A549 (cell line): Measurements from ENCODE around the gene HMGCS1. TPM values are rescaled to one million over a fixed set of nuclear protein-coding genes. Genes with fewer than 3 reads are reported as not detected.
"Not testable (repeated sequence)": the region's sequence is repeated elsewhere in the genome, so short reads cannot be mapped to it uniquely, and the experiment has no call there.

ENCODE experiments used
- ATAC-seq, 2 experiments: fragments of 200-7000 bp in 1 of 2; fragments of >200 bp in 1 of 2; cut with Nextera tagmentation in 1 of 2; cut with Tn5 transposase in 1 of 2; 3 replicates each; pipeline versions ENCODE4 v1.8.0 to v1.9.1; 2018 to 2020; ENCODE audit warnings: mild to moderate bottlenecking in 1 of 2, moderate library complexity in 1 of 2
- CTCF ChIA-PET: fragments of 300-600 bp; sonication (Branson Sonifier 250); formaldehyde crosslinking; extraction: SDS; loops from one replicate; lab custom pipeline; 2021; ENCODE audit warnings: antibody characterized with exemption, inconsistent platforms; lab: Yijun Ruan, JAX
- POLR2A ChIA-PET: fragments of 350-600 bp; formaldehyde crosslinking; extraction: SDS; loops from one replicate; lab custom pipeline; 2021; ENCODE audit warnings: antibody characterized with exemption, inconsistent platforms; lab: Yijun Ruan, JAX
- DNase-seq, 2 experiments: peaks; one replicate each; pipeline versions ENCODE4 v3.0.0 to v3.0.0-alpha.2; 2011 to 2016; ENCODE audit warnings: low read depth in 1 of 2, low spot score in 1 of 2
- FAIRE-seq: peaks from 2 replicates; lab custom pipeline; 2011; peaks lifted over from hg19 to GRCh38; lab: Jason Lieb, UNC
- H3K27ac ChIP-seq, 2 experiments: fragments of >200 bp; sonication (Bioruptor Twin); formaldehyde crosslinking; 3 replicates each; pipeline ENCODE4 v1.5.1; 2016 to 2017
- H3K4me1 ChIP-seq: fragments of >200 bp; sonication (Bioruptor Twin); formaldehyde crosslinking; 3 replicates; pipeline ENCODE4 v1.6.1; 2016
- H3K4me2 ChIP-seq: fragments of >200 bp; sonication (Bioruptor Twin); formaldehyde crosslinking; 3 replicates; pipeline ENCODE4 v1.6.1; 2016
- H3K4me3 ChIP-seq: fragments of >200 bp; sonication (Bioruptor Twin); formaldehyde crosslinking; 3 replicates; pipeline ENCODE4 v1.5.1; 2016
- H3K9me3 ChIP-seq: fragments of >200 bp; sonication (Bioruptor Twin); formaldehyde crosslinking; 3 replicates; pipeline ENCODE4 v1.6.1; 2016
- BHLHE40 ChIP-seq: IDR thresholded peaks from 2 replicates; pipeline ENCODE4 v1.6.1; 2012; ENCODE audit warnings: low read depth, low read length, inconsistent platforms
- EHMT2 ChIP-seq: fragments of 200-600 bp; sonication (generic); IDR thresholded peaks from 2 replicates; pipeline ENCODE4 v1.6.1; 2016; ENCODE audit warnings: antibody characterized with exemption, low read depth, mild to moderate bottlenecking, moderate library complexity
- FOSB ChIP-seq: fragments of 250-450 bp; sonication (Bioruptor Pico); IDR thresholded peaks from 2 replicates; pipeline ENCODE4 v1.5.0; 2020; ENCODE audit warnings: mild to moderate bottlenecking, moderate library complexity
- FOXS1 ChIP-seq: fragments of 250-450 bp; sonication (Bioruptor Pico); IDR thresholded peaks from 2 replicates; pipeline ENCODE4 v1.5.0; 2020; ENCODE audit warnings: mild to moderate bottlenecking, moderate library complexity
- GATA3 ChIP-seq: IDR thresholded peaks from 2 replicates; pipeline ENCODE4 v1.6.1; 2012; ENCODE audit warnings: borderline replicate concordance
- JUNB ChIP-seq: fragments of >200 bp; sonication (Bioruptor Twin); formaldehyde crosslinking; IDR thresholded peaks from 2 replicates; pipeline ENCODE4 v1.6.1; 2016
- KDM5A ChIP-seq: fragments of 200-600 bp; sonication (generic); IDR thresholded peaks from 2 replicates; pipeline ENCODE4 v1.6.1; 2016; ENCODE audit warnings: antibody characterized with exemption, mild to moderate bottlenecking
- MAFK ChIP-seq: fragments of 450-650 bp; IDR thresholded peaks from 2 replicates; pipeline ENCODE4 v1.6.1; 2014; ENCODE audit not compliant: partially characterized antibody
- POLR2A ChIP-seq: IDR thresholded peaks from 2 replicates; pipeline ENCODE4 v1.6.1; 2012; ENCODE audit warnings: mild to moderate bottlenecking, low read length
- POLR2AphosphoS2 ChIP-seq: conservative IDR thresholded peaks from 2 replicates; pipeline ENCODE4 v1.6.1; 2012; ENCODE audit warnings: low read length, improper control_type of control experiment, inconsistent platforms
- RCOR1 ChIP-seq: fragments of 150-350 bp; IDR thresholded peaks from 2 replicates; pipeline ENCODE4 v1.6.1; 2014; ENCODE audit warnings: antibody characterized with exemption, low read length, low read depth
- SMC3 ChIP-seq: fragments of >200 bp; sonication (Bioruptor Twin); formaldehyde crosslinking; IDR thresholded peaks from 3 replicates; pipeline ENCODE4 v1.6.1; 2018; ENCODE audit warnings: inconsistent platforms
- TFCP2L1 ChIP-seq: fragments of 250-450 bp; sonication (Bioruptor Pico); IDR thresholded peaks from 2 replicates; pipeline ENCODE4 v1.5.0; 2021; ENCODE audit warnings: mild to moderate bottlenecking
- ZFP36 ChIP-seq: fragments of 450-650 bp; IDR thresholded peaks from 2 replicates; pipeline ENCODE4 v1.6.1; 2014; ENCODE audit warnings: borderline replicate concordance; ENCODE audit not compliant: partially characterized antibody
- WGBS: methylation state at CpG from one replicate; pipeline ENCODE4 v1.1.6; 2017; ENCODE audit errors: missing lambda C conversion rate; 5-methylcytosine and 5-hydroxymethylcytosine counted together
- polyA plus RNA-seq, 4 experiments: library from polyadenylated mRNA; depleted of rRNA in 3 of 4; stranded (reverse); fragments of >200 nt; fragmentation: RNase III in 1 of 4; extraction: RNeasy Plus Mini Kit Qiagen cat#74134 plus additional on column Dnase treatment in 1 of 4; gene quantifications; 2 replicates in 3 of 4; 3 replicates in 1 of 4; pipeline ENCODE4 v1.2.3, GENCODE V29; 2011 to 2017
- TF ChIP-seq, protein P1 (sequence below): fragments of >200 bp; sonication (Bioruptor Twin); formaldehyde crosslinking; IDR thresholded peaks from 3 replicates; pipeline ENCODE4 v1.5.1; 2016
- TF ChIP-seq, protein P2 (sequence below): IDR thresholded peaks from 2 replicates; pipeline ENCODE4 v1.6.1; 2012
- TF ChIP-seq, protein P3 (sequence below): fragments of >200 bp; sonication (Bioruptor Twin); formaldehyde crosslinking; IDR thresholded peaks from 3 replicates; pipeline ENCODE4 v1.6.1; 2016

The HMGCS1 gene
- polyA plus RNA-seq, 2 of the 4 experiments (the other 2 are of a cell fraction): 64.8 to 72.8 TPM

DNA sequence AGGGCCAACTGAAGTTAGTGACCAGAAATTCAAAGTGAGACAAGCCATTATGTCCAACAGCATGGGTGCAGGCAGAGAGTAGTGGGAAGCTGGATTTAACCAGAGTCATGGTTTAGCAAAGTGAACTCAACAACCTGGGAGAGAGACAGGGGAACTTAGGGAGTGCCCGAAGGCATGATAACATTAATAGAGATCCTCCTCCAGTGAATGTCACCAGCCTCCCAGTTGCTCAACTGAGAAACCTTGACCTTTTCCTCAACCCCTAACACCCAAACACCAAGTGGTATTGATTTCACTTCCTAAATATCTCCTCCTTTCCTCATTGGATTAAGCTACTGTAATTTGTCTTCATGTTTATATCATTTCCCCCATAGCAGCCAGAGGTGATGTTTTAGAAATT, 42.6 kb downstream of the HMGCS1 start (continued):
- TF ChIP-seq, protein P1, sequence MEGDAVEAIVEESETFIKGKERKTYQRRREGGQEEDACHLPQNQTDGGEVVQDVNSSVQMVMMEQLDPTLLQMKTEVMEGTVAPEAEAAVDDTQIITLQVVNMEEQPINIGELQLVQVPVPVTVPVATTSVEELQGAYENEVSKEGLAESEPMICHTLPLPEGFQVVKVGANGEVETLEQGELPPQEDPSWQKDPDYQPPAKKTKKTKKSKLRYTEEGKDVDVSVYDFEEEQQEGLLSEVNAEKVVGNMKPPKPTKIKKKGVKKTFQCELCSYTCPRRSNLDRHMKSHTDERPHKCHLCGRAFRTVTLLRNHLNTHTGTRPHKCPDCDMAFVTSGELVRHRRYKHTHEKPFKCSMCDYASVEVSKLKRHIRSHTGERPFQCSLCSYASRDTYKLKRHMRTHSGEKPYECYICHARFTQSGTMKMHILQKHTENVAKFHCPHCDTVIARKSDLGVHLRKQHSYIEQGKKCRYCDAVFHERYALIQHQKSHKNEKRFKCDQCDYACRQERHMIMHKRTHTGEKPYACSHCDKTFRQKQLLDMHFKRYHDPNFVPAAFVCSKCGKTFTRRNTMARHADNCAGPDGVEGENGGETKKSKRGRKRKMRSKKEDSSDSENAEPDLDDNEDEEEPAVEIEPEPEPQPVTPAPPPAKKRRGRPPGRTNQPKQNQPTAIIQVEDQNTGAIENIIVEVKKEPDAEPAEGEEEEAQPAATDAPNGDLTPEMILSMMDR: no peak
- TF ChIP-seq BHLHE40 (no peak), FOSB (CRISPR knock-in tag) (no peak)
- TF ChIP-seq, all 56 proteins: peak for 0

DNA sequence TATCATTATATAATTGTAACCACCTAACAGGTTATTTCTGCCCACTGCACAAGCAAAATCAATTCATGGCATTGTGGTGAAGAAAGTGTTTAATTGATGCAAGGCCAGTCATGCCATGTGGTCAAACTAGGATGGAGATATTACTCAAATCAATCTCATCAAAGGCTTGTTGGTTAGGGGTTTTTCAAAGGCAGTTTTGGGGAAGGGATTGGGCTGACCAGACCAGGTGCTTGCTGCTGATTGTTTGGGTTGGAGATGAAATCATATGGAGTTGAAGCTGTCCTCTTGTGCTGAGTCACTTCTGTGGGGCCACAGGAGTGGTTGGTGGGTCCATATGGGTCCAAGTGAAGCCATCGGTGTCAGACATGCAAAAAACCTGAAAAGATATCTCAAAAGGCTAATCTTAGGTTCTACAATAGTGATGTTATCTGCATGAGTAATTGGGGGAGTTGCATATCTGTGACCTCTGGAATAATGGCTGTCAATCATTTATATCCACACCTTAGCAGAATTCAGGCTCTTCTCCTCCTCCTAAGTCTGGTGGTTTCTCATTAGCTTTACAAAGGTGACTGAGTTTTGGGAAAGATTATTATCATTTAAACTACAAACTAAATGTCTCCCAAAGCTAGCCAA, 44.9 kb downstream of the HMGCS1 start:
- no peaks in the 10 kb centered on the region for H3K4me1 ChIP-seq
- ATAC-seq: no peak
- no peak for FAIRE-seq
- CTCF ChIA-PET: interaction anchor here (1.0 to 1.5 kb wide), 2 partner anchors 27 to 36 kb away, joined by 3 read pairs; no protein-coding TSS in a partner anchor
- no peak overlapping the region for H3K4me3 ChIP-seq
- TF ChIP-seq BHLHE40 (no peak), KDM5A (no peak), MAFK (no peak), RCOR1 (no peak), FOXS1 (CRISPR knock-in tag) (no peak)
- TF ChIP-seq, protein P1: no peak
- no peak overlapping the region for H3K27ac ChIP-seq
- no peak overlapping the region for H3K4me2 ChIP-seq
- WGBS: 69% methylated on average over 1 of the region's 1 CpG
- DNase-seq: no peak
- POLR2A ChIA-PET: no interaction called here
- H3K9me3 ChIP-seq: no peaks in the 10 kb centered on the region; the same call in 2 of the 3 replicates

DNA sequence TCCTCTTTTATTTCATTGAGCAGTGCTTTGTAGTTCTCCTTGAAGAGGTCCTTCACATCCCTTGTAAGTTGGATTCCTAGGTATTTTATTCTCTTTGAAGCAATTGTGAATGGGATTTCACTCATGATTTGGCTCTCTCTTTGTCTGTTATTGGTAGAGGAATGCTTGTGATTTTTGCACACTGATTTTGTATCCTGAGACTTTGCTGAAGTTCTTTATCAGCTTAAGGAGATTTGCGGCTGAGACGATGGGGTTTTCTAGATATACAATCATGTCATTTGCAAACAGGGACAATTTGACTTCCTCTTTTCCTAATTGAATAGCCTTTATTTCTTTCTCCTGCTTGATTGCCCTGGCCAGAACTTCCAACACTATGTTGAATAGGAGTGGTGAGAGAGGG, 50.9 kb downstream of the HMGCS1 start:
- FAIRE-seq, CTCF ChIA-PET, H3K4me1 ChIP-seq, ATAC-seq, H3K27ac ChIP-seq, H3K9me3 ChIP-seq, DNase-seq, H3K4me2 ChIP-seq, H3K4me3 ChIP-seq, POLR2A ChIA-PET: not testable (repeated sequence)
- WGBS: 97% methylated on average over 2 of the region's 2 CpGs

DNA sequence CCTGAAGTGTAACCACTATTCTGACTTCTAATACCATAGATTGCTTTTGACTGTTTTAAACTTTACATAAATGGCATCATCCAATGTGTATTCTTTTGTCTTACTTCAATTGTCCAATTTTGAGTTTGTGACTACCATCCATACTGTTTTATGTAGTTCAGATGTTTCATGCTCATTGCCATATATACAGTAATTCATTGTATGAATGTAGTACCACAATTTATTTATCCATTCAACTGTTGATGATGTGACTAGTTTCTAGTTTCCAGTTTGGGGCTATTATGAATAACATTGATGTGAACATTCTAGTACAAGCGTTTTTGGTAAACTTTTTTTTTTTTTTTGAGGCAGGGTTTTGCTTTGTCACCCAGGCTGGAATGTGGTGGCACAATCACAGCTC, 55.1 kb downstream of the HMGCS1 start:
- H3K4me2 ChIP-seq: no peak overlapping the region
- ATAC-seq: no peak
- CTCF ChIA-PET: no interaction called here

More for the DNA sequence above, 55.1 kb downstream of the HMGCS1 start:
- Histone ChIP-seq H3K27ac (no peak overlapping the region), H3K4me3 (no peak overlapping the region), H3K4me1 (0 out of 3 replicates have a peak, but pooled peaks cover 3% of the 10 kb centered on the region), H3K9me3 (no peaks in the 10 kb centered on the region)
- FAIRE-seq (no peak), DNase-seq (no peak)
- POLR2A ChIA-PET: no interaction called here
- WGBS: 26% methylated on average over 1 of the region's 1 CpG
- TF ChIP-seq EHMT2 (no peak), JUNB (no peak), TFCP2L1 (CRISPR knock-in tag) (no peak), POLR2A (no peak), SMC3 (no peak), POLR2AphosphoS2 (no peak), ZFP36 (no peak), GATA3 (no peak)
- TF ChIP-seq, protein P2, sequence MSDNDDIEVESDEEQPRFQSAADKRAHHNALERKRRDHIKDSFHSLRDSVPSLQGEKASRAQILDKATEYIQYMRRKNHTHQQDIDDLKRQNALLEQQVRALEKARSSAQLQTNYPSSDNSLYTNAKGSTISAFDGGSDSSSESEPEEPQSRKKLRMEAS: no peak
- TF ChIP-seq, protein P3, sequence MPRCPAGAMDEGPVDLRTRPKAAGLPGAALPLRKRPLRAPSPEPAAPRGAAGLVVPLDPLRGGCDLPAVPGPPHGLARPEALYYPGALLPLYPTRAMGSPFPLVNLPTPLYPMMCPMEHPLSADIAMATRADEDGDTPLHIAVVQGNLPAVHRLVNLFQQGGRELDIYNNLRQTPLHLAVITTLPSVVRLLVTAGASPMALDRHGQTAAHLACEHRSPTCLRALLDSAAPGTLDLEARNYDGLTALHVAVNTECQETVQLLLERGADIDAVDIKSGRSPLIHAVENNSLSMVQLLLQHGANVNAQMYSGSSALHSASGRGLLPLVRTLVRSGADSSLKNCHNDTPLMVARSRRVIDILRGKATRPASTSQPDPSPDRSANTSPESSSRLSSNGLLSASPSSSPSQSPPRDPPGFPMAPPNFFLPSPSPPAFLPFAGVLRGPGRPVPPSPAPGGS: no peak
